Natural killer cell treated with Interleukin-12 subunit alpha and Interleukin-12 subunit beta and Interleukin-15 and Interleukin-18, amount 100 ng/mL, for 72 hours (primary cell): ENCODE results near the gene CCDC102A. TPM values are rescaled to one million over a fixed set of nuclear protein-coding genes. Genes with fewer than 3 reads are reported as not detected.

Source experiments
- ATAC-seq, 2 donors: fragments of 150-1000 bp; cut with Tn5 transposase in 1 of 2; sonication (Bioruptor Pico), chemical (Tn5 transposase) in 1 of 2; 2 replicates each; pipeline ENCODE4 v1.10.0; 2021
- DNase-seq: peaks from one replicate; pipeline ENCODE4 v3.0.0; 2022; ENCODE audit warnings: low spot score
- H3K27ac Mint-ChIP-seq, 2 donors: 1 replicate in 1 of 2; 2 replicates in 1 of 2; pipeline ENCODE4 v1.8.0; 2022; ENCODE audit warnings: mixed read lengths in 2 of 2, mild to moderate bottlenecking in 1 of 2, moderate library complexity in 1 of 2
- H3K27me3 Mint-ChIP-seq, 2 donors: 1 replicate in 1 of 2; 2 replicates in 1 of 2; pipeline ENCODE4 v1.8.0; 2022; ENCODE audit warnings: mixed read lengths in 2 of 2
- H3K36me3 Mint-ChIP-seq: one replicate; pipeline ENCODE4 v1.8.0; 2022; ENCODE audit warnings: mixed read lengths
- H3K4me1 Mint-ChIP-seq, 2 donors: 1 replicate in 1 of 2; 2 replicates in 1 of 2; pipeline ENCODE4 v1.8.0; 2022; ENCODE audit warnings: low read depth in 2 of 2, mixed read lengths in 2 of 2, mild to moderate bottlenecking in 1 of 2
- H3K4me3 Mint-ChIP-seq: one replicate; pipeline ENCODE4 v1.8.0; 2022; ENCODE audit warnings: mixed read lengths
- H3K9me3 Mint-ChIP-seq: 2 replicates; pipeline ENCODE4 v1.8.0; 2022; ENCODE audit warnings: mixed read lengths
- total RNA-seq, 2 donors: library from RNA; stranded (reverse); gene quantifications; one replicate each; pipeline ENCODE4 v1.2.3, GENCODE V29; 2022

CCDC102A gene
- total RNA-seq: 10 to 100 TPM; 13.9 to 21.5 TPM

GRCh38 chr16:57536306-57537193 is at the start of gene CCDC102A:
CCDC102A (minus strand) TSS chr16:57536571; CDS start chr16:57529177, 7,394 bp downstream.
- Mint-ChIP-seq H3K27me3 (no peaks in the 10 kb centered on the region), H3K9me3 (no peaks in the 10 kb centered on the region), H3K27ac (peak within 1 kb of the TSS; percentile 100), H3K4me3 (peak within 1 kb of the TSS; percentile 98), H3K4me1 (peaks cover 71 to 73% of the 10 kb centered on the region in 2 donors), H3K36me3 (no peaks in the 10 kb centered on the region)
- ATAC-seq (peak; percentile 35 to 50), DNase-seq (no peak)

- ATAC-seq (peak in 1 of 2 donors; percentile 47), DNase-seq (no peak)
- Mint-ChIP-seq H3K27me3 (no peaks in the 10 kb centered on the region), H3K27ac (peak overlapping the region; percentile 81 to 97), H3K4me3 (peak overlapping the region; percentile 32), H3K36me3 (no peaks in the 10 kb centered on the region), H3K9me3 (no peaks in the 10 kb centered on the region), H3K4me1 (peaks cover 57 to 79% of the 10 kb centered on the region in 2 donors)
Observed at GRCh38 chr16:57585051-57585687, 48.8 kb upstream of the CCDC102A start.

DNA sequence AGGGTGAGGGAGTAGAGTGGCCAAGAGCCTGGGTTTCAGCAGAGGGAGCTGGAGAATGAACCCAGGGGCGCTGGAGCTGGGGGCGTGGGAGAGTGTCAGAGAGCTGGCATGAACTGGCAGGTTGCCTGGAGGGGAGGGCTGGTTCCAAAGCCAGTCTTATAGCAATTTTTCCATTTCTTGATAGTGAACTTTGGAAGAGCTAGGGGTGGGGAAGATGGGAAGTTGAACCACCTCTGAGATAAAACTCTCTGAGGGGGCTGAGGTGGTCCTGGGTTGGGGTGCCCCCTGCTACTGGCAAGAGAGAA is 42.9 kb upstream of the CCDC102A start:
- H3K36me3 Mint-ChIP-seq: peaks cover 8% of the 10 kb centered on the region
- H3K4me1 Mint-ChIP-seq: peaks cover 76 to 80% of the 10 kb centered on the region in 2 donors
- ATAC-seq (no peak), DNase-seq (no peak)
- H3K4me3 Mint-ChIP-seq: peak overlapping the region; percentile 91
- no peaks in the 10 kb centered on the region for H3K9me3 Mint-ChIP-seq
- H3K27me3 Mint-ChIP-seq: no peaks in the 10 kb centered on the region
- H3K27ac Mint-ChIP-seq: peak overlapping the region; percentile 97

DNA sequence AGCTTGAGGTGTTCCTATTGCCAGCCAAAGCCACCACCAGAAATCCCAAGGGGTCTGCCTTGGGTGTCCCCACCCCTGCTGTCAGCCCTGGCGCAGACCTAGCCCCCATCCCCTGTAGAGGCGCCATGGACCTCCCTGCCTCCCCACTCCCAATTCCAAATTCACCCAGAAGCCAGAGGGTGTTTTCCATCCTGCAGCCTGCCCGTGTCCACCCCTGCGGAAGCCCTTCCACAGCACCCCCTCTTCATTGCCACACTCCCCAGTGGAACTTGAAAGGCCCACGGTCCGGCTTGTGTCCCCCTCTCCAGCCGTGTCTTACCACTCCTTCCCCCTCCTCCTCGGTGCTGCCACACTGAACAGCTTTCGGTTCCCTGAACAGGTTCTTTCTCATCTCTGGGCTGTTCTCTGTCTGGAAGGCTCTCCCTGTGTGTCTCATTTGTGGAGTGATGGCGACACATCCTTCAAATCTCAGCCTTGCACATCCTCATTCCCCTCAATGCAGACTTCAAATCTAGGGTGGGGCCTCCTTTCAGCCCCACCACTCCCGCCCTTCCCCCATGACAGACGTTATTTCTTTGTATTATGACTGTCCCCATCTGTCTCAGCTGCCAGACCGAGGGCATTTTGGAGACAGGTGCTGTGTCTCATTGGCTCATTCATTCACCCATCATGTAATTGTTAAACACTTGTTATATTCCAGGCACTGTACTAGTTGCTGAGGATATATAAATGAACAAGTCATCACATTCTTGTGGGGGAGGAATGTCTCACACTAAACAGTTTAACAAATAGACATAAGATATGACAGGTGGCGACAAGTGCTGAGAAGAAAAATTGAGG is 42.4 kb upstream of the CCDC102A start:
- DNase-seq (no peak), ATAC-seq (peak; percentile 18 to 32)
- peaks cover 76 to 78% of the 10 kb centered on the region in 2 donors for H3K4me1 Mint-ChIP-seq
- H3K27ac Mint-ChIP-seq: peak overlapping the region; percentile 97
- peak overlapping the region; percentile 91 for H3K4me3 Mint-ChIP-seq
- no peaks in the 10 kb centered on the region for H3K27me3 Mint-ChIP-seq
- H3K9me3 Mint-ChIP-seq: no peaks in the 10 kb centered on the region
- peaks cover 8% of the 10 kb centered on the region for H3K36me3 Mint-ChIP-seq

DNA sequence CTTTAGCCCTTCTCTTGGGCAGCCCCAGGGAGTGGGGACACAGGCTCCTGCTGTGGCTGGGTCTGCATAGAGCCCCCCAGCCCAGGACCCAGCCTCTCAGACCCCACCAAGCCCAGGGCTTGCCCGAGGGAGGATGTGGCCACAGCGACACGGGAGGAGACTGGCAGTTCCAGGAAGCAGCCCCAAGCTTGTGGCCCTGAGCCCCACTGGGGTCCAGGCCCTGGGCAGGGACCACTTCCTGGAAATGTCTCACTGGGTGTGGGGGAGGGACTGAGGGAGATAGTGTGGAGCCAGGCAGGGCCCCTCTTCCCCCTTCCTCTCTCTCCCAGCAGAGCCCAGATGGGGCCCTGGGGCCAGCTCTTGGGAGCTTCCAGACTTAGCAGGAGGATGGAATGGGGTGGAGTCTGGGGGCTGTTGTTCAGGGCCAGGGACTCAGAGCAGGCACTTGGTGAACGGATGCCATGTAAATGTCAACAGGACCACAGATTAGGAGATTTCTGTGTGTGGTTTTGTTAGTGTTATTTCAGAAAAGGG is 41.4 kb upstream of the CCDC102A start:
- Mint-ChIP-seq H3K4me3 (peak overlapping the region; percentile 91), H3K4me1 (peaks cover 75 to 78% of the 10 kb centered on the region in 2 donors), H3K36me3 (peaks cover 8% of the 10 kb centered on the region), H3K9me3 (no peaks in the 10 kb centered on the region), H3K27ac (peak overlapping the region; percentile 97), H3K27me3 (no peaks in the 10 kb centered on the region)
- DNase-seq (peak; percentile 88), ATAC-seq (peak; percentile 79 to 86)

DNA sequence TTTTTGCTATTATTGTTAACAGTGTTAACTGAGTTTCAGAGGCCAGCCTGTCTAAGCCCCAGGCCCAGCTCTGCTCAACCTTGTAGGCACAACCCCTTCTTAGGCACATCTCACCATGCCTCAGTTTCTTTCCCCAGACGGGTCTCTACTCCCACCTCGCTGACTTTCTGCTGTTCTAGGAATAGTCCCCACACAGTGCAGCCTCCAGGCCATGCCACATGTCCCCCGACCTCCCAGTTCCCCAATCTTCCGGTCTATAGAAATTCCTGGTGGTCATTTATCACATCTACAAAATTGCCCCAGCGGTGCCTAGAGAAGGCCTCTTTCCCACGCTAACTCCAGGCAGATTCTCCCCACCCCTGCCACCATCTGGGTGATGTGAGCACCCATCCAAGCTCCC is 40.8 kb upstream of the CCDC102A start:
- peak overlapping the region; percentile 97 for H3K27ac Mint-ChIP-seq
- no peaks in the 10 kb centered on the region for H3K27me3 Mint-ChIP-seq
- peaks cover 8% of the 10 kb centered on the region for H3K36me3 Mint-ChIP-seq
- peaks cover 74 to 78% of the 10 kb centered on the region in 2 donors for H3K4me1 Mint-ChIP-seq
- DNase-seq: no peak
- peak overlapping the region; percentile 91 for H3K4me3 Mint-ChIP-seq
- no peak for ATAC-seq
- no peaks in the 10 kb centered on the region for H3K9me3 Mint-ChIP-seq

DNA sequence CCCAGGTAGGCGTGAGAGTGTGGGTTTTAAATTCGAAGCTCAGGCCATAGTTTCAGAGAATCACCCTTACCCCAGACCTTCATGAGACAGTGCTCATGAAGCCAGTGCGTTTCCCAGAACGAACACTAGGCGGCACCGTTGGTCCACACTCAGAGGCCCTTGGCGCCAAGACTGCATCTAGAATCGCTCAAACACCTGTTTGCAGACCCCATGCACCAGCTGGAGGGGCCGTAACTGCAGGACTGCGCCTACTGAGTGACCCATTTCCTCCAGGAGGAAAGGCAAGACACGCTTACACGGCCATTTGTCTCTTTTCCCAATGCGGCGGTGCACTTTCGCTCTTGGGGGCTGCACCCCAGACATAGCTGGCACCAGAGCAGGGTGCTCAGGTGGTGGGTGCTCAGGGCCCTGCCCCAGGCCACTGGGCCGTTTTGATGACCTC is 40.1 kb upstream of the CCDC102A start:
- DNase-seq (peak; percentile 77), ATAC-seq (peak; percentile 67 to 75)
- peak overlapping the region; percentile 49 for H3K4me3 Mint-ChIP-seq
- H3K27me3 Mint-ChIP-seq: no peaks in the 10 kb centered on the region
- H3K27ac Mint-ChIP-seq: peak overlapping the region; percentile 97
- H3K9me3 Mint-ChIP-seq: no peaks in the 10 kb centered on the region
- H3K36me3 Mint-ChIP-seq: peaks cover 8% of the 10 kb centered on the region
- peaks cover 66 to 73% of the 10 kb centered on the region in 2 donors for H3K4me1 Mint-ChIP-seq

DNA sequence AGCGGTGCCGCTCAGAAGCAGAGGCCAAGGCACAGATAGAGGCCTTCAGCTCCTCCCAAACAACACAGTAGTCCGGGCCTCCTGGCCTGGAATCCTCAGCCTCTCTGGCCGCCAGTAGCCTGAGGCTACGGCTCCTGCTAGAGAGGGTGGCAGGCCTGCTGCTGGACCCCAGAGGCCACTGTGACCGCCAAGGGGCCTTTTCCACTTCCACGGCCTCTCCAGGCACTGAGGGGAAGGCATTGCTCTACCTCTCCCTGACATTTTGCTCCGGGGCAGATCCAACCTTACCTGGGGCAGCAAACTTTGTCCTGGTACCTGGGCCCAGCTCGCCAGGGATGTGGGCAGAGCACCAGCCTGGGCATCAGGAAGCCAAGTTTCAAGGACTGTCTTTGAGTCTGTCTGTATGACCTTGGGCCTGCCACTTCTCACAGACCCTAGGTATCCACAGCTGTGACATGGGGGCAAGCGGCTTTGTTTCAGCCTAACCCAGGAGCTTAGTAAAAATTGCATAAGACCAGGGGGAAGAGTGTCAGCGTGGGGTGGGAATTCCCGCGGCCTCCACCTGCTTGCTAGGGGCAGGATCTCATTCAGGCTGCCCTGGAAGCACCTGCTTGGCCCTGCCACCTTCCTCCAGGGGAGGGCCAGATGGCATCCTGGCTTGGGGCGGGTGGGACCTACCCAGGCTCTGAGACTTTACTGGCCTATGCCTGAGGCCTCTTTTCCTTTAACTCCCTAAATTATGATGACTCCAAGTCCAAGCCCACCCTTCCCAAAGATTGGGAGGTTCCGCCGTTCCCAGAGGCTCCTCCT is 39.3 kb upstream of the CCDC102A start:
- no peaks in the 10 kb centered on the region for H3K9me3 Mint-ChIP-seq
- peaks cover 62 to 69% of the 10 kb centered on the region in 2 donors for H3K4me1 Mint-ChIP-seq
- peaks cover 8% of the 10 kb centered on the region for H3K36me3 Mint-ChIP-seq
- no peaks in the 10 kb centered on the region for H3K27me3 Mint-ChIP-seq
- H3K27ac Mint-ChIP-seq: peak overlapping the region; percentile 97
- no peak for DNase-seq
- ATAC-seq: no peak
- peak overlapping the region; percentile 49 for H3K4me3 Mint-ChIP-seq

DNA sequence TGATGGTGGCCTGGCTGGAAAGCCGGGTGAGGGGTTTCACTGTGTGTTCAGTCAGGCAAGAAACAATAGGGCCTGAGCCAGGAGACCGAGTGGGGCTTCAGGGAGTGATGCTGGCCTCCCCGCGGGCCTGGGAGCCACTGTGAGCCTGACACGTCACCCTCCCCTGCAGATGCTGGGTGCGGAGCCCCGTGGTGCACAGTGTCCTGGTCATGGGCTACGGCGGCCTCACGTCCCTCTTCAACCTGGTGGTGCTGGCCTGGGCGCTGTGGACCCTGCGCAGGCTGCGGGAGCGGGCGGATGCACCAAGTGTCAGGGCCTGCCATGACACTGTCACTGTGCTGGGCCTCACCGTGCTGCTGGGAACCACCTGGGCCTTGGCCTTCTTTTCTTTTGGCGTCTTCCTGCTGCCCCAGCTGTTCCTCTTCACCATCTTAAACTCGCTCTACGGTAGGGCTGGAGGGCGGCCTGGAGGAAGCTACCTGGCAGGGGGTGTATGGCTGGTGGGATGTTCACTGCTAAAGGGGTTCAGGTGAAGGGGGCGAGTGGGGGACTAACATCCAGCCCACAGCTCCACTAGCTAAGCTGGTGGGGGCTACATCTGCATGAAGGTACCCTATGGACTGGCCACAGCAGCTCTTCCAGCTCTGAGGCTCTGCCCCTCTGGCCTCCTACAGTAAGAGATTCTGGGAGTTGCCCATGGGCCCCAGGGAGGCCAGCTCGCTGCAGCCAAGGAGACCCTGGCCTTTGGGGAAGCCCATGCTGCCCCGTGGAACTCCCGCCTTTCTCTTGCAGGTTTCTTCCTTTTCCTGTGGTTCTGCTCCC is 38.5 kb upstream of the CCDC102A start:
- ATAC-seq (no peak), DNase-seq (no peak)
- Mint-ChIP-seq H3K27ac (peak overlapping the region; percentile 89 to 97), H3K4me1 (peaks cover 59 to 69% of the 10 kb centered on the region in 2 donors), H3K9me3 (peaks cover under 1% of the 10 kb centered on the region), H3K4me3 (no peak overlapping the region), H3K27me3 (no peaks in the 10 kb centered on the region), H3K36me3 (peaks cover 13% of the 10 kb centered on the region)

GRCh38 chr16:57574086-57574485 is 37.7 kb upstream of the CCDC102A start:
- ATAC-seq: no peak
- Mint-ChIP-seq H3K4me3 (no peak overlapping the region), H3K36me3 (peaks cover 16% of the 10 kb centered on the region), H3K27me3 (no peaks in the 10 kb centered on the region), H3K4me1 (peaks cover 59 to 69% of the 10 kb centered on the region in 2 donors), H3K9me3 (peaks cover 8% of the 10 kb centered on the region), H3K27ac (peak overlapping the region; percentile 89 to 97)
- no peak for DNase-seq

- Mint-ChIP-seq H3K27ac (peak overlapping the region; percentile 76 to 89), H3K27me3 (no peaks in the 10 kb centered on the region), H3K36me3 (peaks cover 22% of the 10 kb centered on the region), H3K9me3 (peaks cover 11% of the 10 kb centered on the region), H3K4me3 (peak overlapping the region; percentile 12), H3K4me1 (peaks cover 55 to 68% of the 10 kb centered on the region in 2 donors)
- DNase-seq (no peak), ATAC-seq (peak in 1 of 2 donors; percentile 58)
Observed at GRCh38 chr16:57572978-57573728, 36.8 kb upstream of the CCDC102A start.
